ENCODE data around the gene FAM81B.

The FAM81B gene

GRCh38 chr5:95487880-95488279, 96.7 kb downstream of the FAM81B start:
- TF ChIP-seq FOXP2 (optimal IDR thresholded peaks at IDR 0.05; ENCODE audit: borderline replicate concordance, extremely low read depth, extremely low read length, insufficient read depth) (no peak), SIN3A (IDR thresholded peaks at IDR 0.05; ENCODE audit: borderline replicate concordance, insufficient read depth, low read length) (no peak), TAF1 (IDR thresholded peaks at IDR 0.05; ENCODE audit: borderline replicate concordance, insufficient read depth, low read length) (no peak), REST (IDR thresholded peaks at IDR 0.05; ENCODE audit: insufficient read depth in 1 of 2, low read depth in 2 of 2, low read length in 2 of 2) (no peak), POLR2AphosphoS5 (IDR thresholded peaks at IDR 0.05; ENCODE audit: low read depth, low read length) (no peak)
